GM18508 (cell line): ENCODE measurements around the gene CTPS2.
"Not testable (repeated sequence)": the region's sequence is repeated elsewhere in the genome, so short reads cannot be mapped to it uniquely, and the experiment has no call there.

ENCODE experiments used
- ATAC-seq: cut with Tn5 transposase; IDR thresholded peaks from one replicate; pipeline ENCODE4 v1.9.1; 2021; ENCODE audit warnings: moderate number of reproducible peaks; ENCODE audit not compliant: insufficient read depth, unreplicated experiment

The CTPS2 gene

GRCh38 chrX:16661495-16661894 lies 51.0 kb downstream of the CTPS2 start:
- ATAC-seq: no peak

GRCh38 chrX:16659321-16659720 lies 53.1 kb downstream of the CTPS2 start:
- no peak for ATAC-seq

GRCh38 chrX:16658284-16658683 lies 54.2 kb downstream of the CTPS2 start:
- no peak for ATAC-seq

- no peak for ATAC-seq
Observed at GRCh38 chrX:16654093-16654492, 58.4 kb downstream of the CTPS2 start.

GRCh38 chrX:16653424-16653823 lies 59.0 kb downstream of the CTPS2 start:
- ATAC-seq: no peak

- no peak for ATAC-seq
Observed at GRCh38 chrX:16651391-16652024, 61.0 kb downstream of the CTPS2 start.

- no peak for ATAC-seq
Observed at GRCh38 chrX:16649858-16650257, 62.6 kb downstream of the CTPS2 start, which contains the start of gene S100G. TSS of gene S100G (plus strand) at chrX:16650158. CDS start at chrX:16651007, 849 bp downstream.

- no peak for ATAC-seq
Observed at GRCh38 chrX:16646366-16647138, 65.9 kb downstream of the CTPS2 start.

GRCh38 chrX:16643176-16643575 lies 69.3 kb downstream of the CTPS2 start:
- ATAC-seq: no peak

GRCh38 chrX:16640823-16641222 lies 71.6 kb downstream of the CTPS2 start:
- ATAC-seq: no peak

- no peak for ATAC-seq
Observed at GRCh38 chrX:16639966-16640365, 72.5 kb downstream of the CTPS2 start.

- no peak for ATAC-seq
Observed at GRCh38 chrX:16638533-16638932, 73.9 kb downstream of the CTPS2 start.

GRCh38 chrX:16635596-16635995 lies 76.9 kb downstream of the CTPS2 start:
- no peak for ATAC-seq

GRCh38 chrX:16635040-16635439 lies 77.4 kb downstream of the CTPS2 start:
- ATAC-seq: no peak

- no peak for ATAC-seq
Observed at GRCh38 chrX:16633754-16634153, 78.7 kb downstream of the CTPS2 start.

GRCh38 chrX:16629909-16630308 lies 82.6 kb downstream of the CTPS2 start:
- ATAC-seq: no peak

GRCh38 chrX:16628946-16629595 lies 83.4 kb downstream of the CTPS2 start:
- no peak for ATAC-seq

GRCh38 chrX:16628511-16628910 lies 84.0 kb downstream of the CTPS2 start:
- ATAC-seq: not testable (repeated sequence)

GRCh38 chrX:16619024-16619423 lies 93.4 kb downstream of the CTPS2 start:
- no peak for ATAC-seq

- ATAC-seq: no peak
Observed at GRCh38 chrX:16618422-16618821, 94.0 kb downstream of the CTPS2 start.

GRCh38 chrX:16617382-16617781 lies 95.1 kb downstream of the CTPS2 start:
- no peak for ATAC-seq
